ENCODE data around the gene ID3. TPM values are rescaled to one million over a fixed set of nuclear protein-coding genes. Genes with fewer than 3 reads are reported as not detected.

ID3 gene
- total and polyA plus RNA-seq, 9 of the 15 experiments (the other 6 are each of a cell fraction or from before 2014, with no cell fraction given), result 6.8 to 59.8 (median 23.5) TPM

- TF ChIP-seq NKRF (IDR thresholded peaks at IDR 0.05; ENCODE audit: borderline replicate concordance) (peak; percentile 70; the same call in 1 of the 2 replicates), ADNP (tag; IDR thresholded peaks at IDR 0.05) (peak; percentile 63; the same call in 1 of the 2 replicates), PCBP1 (IDR thresholded peaks at IDR 0.05; ENCODE audit: low read depth, low read length, poor library complexity, severe bottlenecking) (peak; percentile 16), CAMTA2 (CRISPR knock-in tag; conservative IDR thresholded peaks at IDR 0.05) (0 out of 2 replicates have a peak, but pooled peaks have one; percentile 45), E2F1 (CRISPR knock-in tag; IDR thresholded peaks at IDR 0.05) (peak; percentile 93), ZNF584 (CRISPR knock-in tag; IDR thresholded peaks at IDR 0.05; ENCODE audit: low read depth) (no peak; the same call in 1 of the 2 replicates), ARID1B (IDR thresholded peaks at IDR 0.05) (no peak), BRF2 (IDR thresholded peaks at IDR 0.05; ENCODE audit: borderline replicate concordance, insufficient read depth, insufficient read length) (no peak), TEAD1 (CRISPR knock-in tag; IDR thresholded peaks at IDR 0.05) (no peak), BRD9 (IDR thresholded peaks at IDR 0.05; ENCODE audit: low read depth, partially characterized antibody) (peak; percentile 53), USF1 (CRISPR knock-in tag; IDR thresholded peaks at IDR 0.05) (no peak), PYGO2 (tag; IDR thresholded peaks at IDR 0.05) (no peak), SMAD4 (CRISPR knock-in tag; conservative IDR thresholded peaks at IDR 0.05) (peak; percentile 63; the same call in 1 of the 2 replicates), ELK3 (CRISPR knock-in tag; IDR thresholded peaks at IDR 0.05) (no peak), SMARCC2 (IDR thresholded peaks at IDR 0.05; ENCODE audit: low read depth) (no peak), GMEB1 (CRISPR knock-in tag; IDR thresholded peaks at IDR 0.05) (no peak), TAF1 (IDR thresholded peaks at IDR 0.05; ENCODE audit: control insufficient read depth, extremely low read depth, insufficient read depth, low read length, severe bottlenecking) (peak; percentile 71), GABPB1 (CRISPR knock-in tag; IDR thresholded peaks at IDR 0.05) (peak; percentile 74)
These were observed 28.3 kb downstream of the ID3 start, which contains the start of gene E2F2 (continued) for GRCh38 chr1:23530747-23531561.
